Measurements from ENCODE around the gene TFR2.

DNA sequence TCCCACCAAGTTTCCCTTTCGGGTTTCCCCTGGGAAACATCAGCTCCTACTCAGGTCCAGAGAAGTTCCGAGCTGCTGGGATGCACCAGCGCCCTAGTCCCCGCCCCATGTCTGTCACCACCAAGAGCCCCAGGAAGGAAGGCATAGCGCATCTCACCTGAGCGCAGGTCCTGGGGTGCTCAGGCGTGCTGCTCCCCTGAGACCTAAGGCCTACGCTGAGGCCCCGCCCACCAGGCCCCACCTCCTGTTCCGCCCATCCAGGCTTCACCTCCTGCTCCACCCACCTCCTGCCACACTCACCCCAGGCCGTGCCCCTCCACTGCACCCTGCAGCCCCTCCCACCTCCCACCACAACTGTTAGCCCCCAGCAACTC is 1.2 kb upstream of the TFR2 start:
- TF ChIP-seq, protein P1, sequence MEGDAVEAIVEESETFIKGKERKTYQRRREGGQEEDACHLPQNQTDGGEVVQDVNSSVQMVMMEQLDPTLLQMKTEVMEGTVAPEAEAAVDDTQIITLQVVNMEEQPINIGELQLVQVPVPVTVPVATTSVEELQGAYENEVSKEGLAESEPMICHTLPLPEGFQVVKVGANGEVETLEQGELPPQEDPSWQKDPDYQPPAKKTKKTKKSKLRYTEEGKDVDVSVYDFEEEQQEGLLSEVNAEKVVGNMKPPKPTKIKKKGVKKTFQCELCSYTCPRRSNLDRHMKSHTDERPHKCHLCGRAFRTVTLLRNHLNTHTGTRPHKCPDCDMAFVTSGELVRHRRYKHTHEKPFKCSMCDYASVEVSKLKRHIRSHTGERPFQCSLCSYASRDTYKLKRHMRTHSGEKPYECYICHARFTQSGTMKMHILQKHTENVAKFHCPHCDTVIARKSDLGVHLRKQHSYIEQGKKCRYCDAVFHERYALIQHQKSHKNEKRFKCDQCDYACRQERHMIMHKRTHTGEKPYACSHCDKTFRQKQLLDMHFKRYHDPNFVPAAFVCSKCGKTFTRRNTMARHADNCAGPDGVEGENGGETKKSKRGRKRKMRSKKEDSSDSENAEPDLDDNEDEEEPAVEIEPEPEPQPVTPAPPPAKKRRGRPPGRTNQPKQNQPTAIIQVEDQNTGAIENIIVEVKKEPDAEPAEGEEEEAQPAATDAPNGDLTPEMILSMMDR (IDR thresholded peaks at IDR 0.05 in 8 of 11, conservative IDR thresholded peaks at IDR 0.05 in 3 of 11): no peak
- TF ChIP-seq POLR2AphosphoS5 (IDR thresholded peaks at IDR 0.05): no peak
